BJ (cell line): ENCODE results near the gene CEACAM1. TPM values are rescaled to one million over a fixed set of nuclear protein-coding genes. Genes with fewer than 3 reads are reported as not detected.
A peak's percentile ranks its signal among the peaks of the same experiment; 100 is the strongest.
"Not testable (repeated sequence)": the region's sequence is repeated elsewhere in the genome, so short reads cannot be mapped to it uniquely, and the experiment has no call there.

Experiments used
- CTCF ChIA-PET: fragments of 350-600 bp; formaldehyde crosslinking; extraction: SDS; loops from one replicate; lab custom pipeline; 2021; ENCODE audit warnings: antibody characterized with exemption, inconsistent platforms; lab: Yijun Ruan, JAX
- POLR2A ChIA-PET: fragments of 300-600 bp; sonication (Branson Sonifier 250); formaldehyde crosslinking; extraction: SDS; loops from one replicate; lab custom pipeline; 2021; ENCODE audit warnings: antibody characterized with exemption; lab: Charles Lee
- DNase-seq: peaks from one replicate; pipeline ENCODE4 v3.0.0-alpha.2; 2011; ENCODE audit warnings: low read depth
- H3K27me3 ChIP-seq: 2 replicates; pipeline ENCODE4 v1.6.0; 2011; ENCODE audit warnings: low read length; ENCODE audit not compliant: control insufficient read depth, insufficient read depth
- H3K36me3 ChIP-seq: 2 replicates; pipeline ENCODE4 v1.5.1; 2011; ENCODE audit warnings: low read length; ENCODE audit not compliant: control insufficient read depth, insufficient read depth
- H3K4me3 ChIP-seq: 2 replicates; pipeline ENCODE4 v1.5.1; 2011; ENCODE audit warnings: low read depth, mild to moderate bottlenecking, control low read depth, low read length
- polyA plus RNA-seq: library from polyadenylated mRNA; depleted of rRNA; stranded (reverse); fragments of >200 nt; gene quantifications from 2 replicates; pipeline ENCODE4 v1.2.3, GENCODE V29; 2011
- TF ChIP-seq, protein P1 (sequence below): IDR thresholded peaks from 2 replicates; pipeline ENCODE4 v1.5.1; 2011; ENCODE audit warnings: low read depth, mild to moderate bottlenecking, control low read depth, inconsistent platforms, low read length, moderate library complexity; ENCODE audit not compliant: insufficient read depth

Gene CEACAM1
- polyA plus RNA-seq, 1 experiment: 0.11 TPM

DNA sequence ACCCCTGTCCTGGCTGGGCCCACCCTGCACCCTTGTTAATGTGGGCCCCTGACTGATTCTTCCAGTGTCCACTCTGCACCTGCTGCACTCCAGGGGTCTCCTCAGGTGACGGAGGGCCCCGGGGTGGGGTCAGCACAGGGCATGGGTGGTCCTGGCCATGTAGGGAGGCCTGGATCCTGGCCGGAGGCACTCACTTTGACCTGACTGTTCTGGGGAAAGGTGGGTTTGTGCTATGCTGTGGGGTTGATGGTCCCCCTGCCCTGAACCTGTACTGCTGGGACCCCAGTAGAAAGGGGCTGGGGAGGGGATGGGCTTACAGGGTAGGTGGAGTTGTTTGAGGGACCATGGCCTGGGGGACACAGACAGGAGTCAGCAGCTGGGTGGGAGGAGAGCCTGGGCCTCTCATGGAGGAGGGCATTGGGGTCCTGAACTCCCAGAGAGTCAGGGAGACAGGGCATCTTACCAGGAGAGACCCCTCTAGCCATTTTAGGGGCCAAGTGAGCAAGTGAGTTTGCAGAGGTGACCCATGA is 25.8 kb upstream of the CEACAM1 start:
- TF ChIP-seq, protein P1, sequence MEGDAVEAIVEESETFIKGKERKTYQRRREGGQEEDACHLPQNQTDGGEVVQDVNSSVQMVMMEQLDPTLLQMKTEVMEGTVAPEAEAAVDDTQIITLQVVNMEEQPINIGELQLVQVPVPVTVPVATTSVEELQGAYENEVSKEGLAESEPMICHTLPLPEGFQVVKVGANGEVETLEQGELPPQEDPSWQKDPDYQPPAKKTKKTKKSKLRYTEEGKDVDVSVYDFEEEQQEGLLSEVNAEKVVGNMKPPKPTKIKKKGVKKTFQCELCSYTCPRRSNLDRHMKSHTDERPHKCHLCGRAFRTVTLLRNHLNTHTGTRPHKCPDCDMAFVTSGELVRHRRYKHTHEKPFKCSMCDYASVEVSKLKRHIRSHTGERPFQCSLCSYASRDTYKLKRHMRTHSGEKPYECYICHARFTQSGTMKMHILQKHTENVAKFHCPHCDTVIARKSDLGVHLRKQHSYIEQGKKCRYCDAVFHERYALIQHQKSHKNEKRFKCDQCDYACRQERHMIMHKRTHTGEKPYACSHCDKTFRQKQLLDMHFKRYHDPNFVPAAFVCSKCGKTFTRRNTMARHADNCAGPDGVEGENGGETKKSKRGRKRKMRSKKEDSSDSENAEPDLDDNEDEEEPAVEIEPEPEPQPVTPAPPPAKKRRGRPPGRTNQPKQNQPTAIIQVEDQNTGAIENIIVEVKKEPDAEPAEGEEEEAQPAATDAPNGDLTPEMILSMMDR: no peak
- peaks cover 41% of the 10 kb centered on the region for H3K27me3 ChIP-seq
- CTCF ChIA-PET: interaction anchor here (0.6 to 4.1 kb wide), 3 partner anchors 9 to 1087 kb away, joined by 3 to 17 read pairs (median 3); no protein-coding TSS in a partner anchor
- no peak for DNase-seq
- no peak overlapping the region for H3K4me3 ChIP-seq
- H3K36me3 ChIP-seq: no peaks in the 10 kb centered on the region
- POLR2A ChIA-PET: no interaction called here

DNA sequence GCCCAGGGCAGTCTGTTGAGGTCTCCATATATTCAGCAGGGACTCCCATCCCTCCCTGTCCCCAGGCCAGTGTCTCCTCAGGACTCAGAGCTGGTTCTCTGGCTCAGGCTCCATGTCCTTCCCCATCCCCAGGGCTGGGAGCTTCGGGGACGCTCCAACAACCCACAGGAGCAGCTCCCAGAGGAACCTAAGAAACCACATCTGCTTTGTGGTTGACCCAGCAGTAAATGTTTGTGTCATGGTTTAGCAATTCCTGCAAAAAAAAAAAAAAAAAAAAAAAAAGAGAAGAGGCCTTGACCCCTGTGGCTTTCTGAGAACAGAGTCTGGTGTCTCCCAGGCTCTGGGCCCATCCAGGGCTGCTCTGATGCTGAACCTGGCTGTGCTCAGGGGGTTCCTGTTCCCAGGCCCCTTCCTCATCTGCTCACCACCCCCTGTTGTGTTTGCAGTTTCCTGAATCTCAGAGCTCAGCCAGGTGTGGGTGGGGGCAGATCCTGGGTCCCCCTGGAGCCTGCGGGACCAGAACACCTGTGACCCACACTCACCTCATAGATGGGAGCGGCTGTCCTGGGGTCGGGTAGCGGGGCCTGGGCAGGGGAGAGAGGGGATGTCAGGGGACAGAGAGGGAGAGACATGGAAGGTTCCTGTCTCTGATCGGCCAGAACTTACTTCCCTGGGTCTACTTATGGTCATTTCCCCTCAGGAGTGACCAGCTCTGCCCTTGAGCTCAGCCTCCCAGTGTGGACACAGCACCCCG is 25.2 kb upstream of the CEACAM1 start:
- Histone ChIP-seq H3K36me3 (no peaks in the 10 kb centered on the region), H3K27me3 (peaks cover 39% of the 10 kb centered on the region), H3K4me3 (no peak overlapping the region)
- TF ChIP-seq, protein P1: no peak
- CTCF ChIA-PET: interaction anchor here (0.6 to 4.1 kb wide), 4 partner anchors 9 to 1088 kb away, joined by 3 to 17 read pairs (median 3); no protein-coding TSS in a partner anchor
- POLR2A ChIA-PET: interaction anchor here (0.6 kb wide), 1 partner anchor 148 kb away, joined by 32 read pairs; no protein-coding TSS in a partner anchor
- DNase-seq: peak; percentile 67

DNA sequence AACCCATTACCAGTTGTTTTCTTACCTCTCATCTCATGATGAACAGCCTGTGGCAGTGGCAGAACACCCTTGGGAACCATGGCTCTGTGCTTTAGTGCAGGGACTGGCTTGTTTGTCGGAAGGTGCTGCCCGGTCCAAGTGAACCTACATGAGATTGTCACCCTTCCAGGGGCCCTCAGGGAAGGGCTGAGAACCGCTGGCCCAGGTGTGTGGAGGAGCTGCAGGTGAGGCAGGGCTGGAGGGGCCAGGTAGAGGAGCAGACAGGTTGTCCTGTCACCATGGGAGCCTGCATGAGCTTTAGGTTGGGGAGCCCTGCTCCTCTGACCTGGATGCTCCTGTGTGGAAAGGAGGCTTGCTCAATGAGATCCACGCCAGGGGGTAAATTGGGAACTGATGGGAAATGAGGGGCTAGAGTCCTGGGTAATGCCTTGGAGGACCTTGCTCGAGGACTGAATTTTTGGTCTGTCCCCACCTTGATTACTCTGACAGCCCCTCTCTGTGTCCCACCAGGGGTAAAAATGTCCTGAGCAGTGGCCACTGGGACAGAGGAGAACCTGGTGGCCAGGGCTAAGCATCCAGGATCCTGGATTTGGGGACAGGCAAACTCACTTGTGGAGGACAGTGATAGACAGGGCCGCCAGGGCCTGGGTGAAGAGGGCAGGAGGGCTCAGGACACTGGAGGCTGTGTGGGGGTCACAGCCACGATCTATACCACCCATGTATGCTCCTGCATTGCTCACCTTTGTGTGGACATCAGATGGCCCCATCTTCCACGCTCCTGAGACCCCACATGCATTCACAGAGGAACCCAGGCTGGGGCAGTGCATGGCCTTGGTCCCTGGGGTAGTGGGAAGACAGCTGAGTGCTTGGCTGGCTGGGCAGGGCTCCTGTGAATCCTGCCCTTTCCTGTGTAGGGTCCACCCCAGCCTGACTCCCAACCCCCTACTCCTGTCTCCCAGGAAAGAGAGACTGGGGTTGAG is 24.1 kb upstream of the CEACAM1 start:
- DNase-seq: no peak
- TF ChIP-seq, protein P1: no peak
- CTCF ChIA-PET: interaction anchor here (1.1 to 4.1 kb wide), 5 partner anchors 10 to 114 kb away, joined by 3 to 17 read pairs (median 3); no protein-coding TSS in a partner anchor

DNA sequence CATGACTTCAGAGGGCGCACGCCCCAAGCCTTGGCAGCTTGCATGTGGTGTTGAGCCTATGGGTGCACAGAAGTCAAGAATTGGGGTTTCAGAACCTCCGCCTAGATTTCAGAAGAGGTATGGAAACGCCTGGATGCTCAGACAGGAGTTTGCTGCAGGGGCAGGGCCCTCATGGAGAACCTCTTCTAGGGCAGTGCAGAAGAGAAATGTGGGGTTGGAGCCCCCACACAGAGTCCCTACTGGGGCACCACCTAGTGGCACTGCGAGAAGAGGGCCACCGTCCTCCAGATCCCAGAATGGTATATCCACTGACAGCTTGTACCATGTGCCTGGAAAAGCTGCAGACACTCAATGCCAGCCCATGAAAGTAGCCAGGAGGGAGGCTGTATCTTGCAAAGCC is 22.2 kb upstream of the CEACAM1 start:
- H3K4me3 ChIP-seq, DNase-seq, H3K36me3 ChIP-seq, POLR2A ChIA-PET: not testable (repeated sequence)
- CTCF ChIA-PET: interaction anchor here (1.2 kb wide), 1 partner anchor 16 kb away, joined by 3 read pairs; no protein-coding TSS in a partner anchor
- H3K27me3 ChIP-seq: peaks cover 31% of the 10 kb centered on the region

More for the DNA sequence above, 24.1 kb upstream of the CEACAM1 start:
- no peaks in the 10 kb centered on the region for H3K36me3 ChIP-seq
- H3K4me3 ChIP-seq: no peak overlapping the region
- POLR2A ChIA-PET: interaction anchor here (0.6 kb wide), 1 partner anchor 149 kb away, joined by 32 read pairs; no protein-coding TSS in a partner anchor
- H3K27me3 ChIP-seq: peaks cover 36% of the 10 kb centered on the region

DNA sequence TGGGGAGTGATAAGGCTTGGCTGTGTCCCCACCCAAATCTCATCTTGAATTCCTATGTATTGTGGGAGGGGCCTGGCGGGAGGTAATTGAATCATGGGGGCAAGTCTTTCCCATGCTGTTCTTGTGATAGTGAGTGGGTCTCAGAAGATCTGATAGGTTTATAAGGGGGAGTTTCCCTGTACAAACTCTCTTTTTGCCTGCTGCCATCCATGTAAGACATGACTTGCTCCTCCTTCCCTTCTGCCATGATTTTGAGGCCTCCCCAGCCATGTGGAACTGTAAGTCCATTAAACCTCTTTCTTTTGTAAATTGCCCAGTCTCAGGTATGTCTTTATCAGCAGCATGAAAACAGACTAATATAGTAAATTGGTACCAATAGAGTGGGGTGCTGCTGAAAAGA is 20.8 kb upstream of the CEACAM1 start:
- CTCF ChIA-PET: interaction anchor here (2.5 kb wide), 1 partner anchor 14 kb away, joined by 7 read pairs; no protein-coding TSS in a partner anchor
- H3K27me3 ChIP-seq: peaks cover 19% of the 10 kb centered on the region

More for the DNA sequence above, 20.8 kb upstream of the CEACAM1 start:
- POLR2A ChIA-PET, H3K36me3 ChIP-seq, H3K4me3 ChIP-seq, DNase-seq: not testable (repeated sequence)
